GM21526 (cell line): ENCODE results near the gene MED28.
"Not testable (repeated sequence)": the region's sequence is repeated elsewhere in the genome, so short reads cannot be mapped to it uniquely, and the experiment has no call there.

Experiments
- ATAC-seq: cut with Tn5 transposase; IDR thresholded peaks from one replicate; pipeline ENCODE4 v1.9.1; 2021; ENCODE audit warnings: moderate library complexity; ENCODE audit not compliant: unreplicated experiment, low FRiP score

MED28 gene

DNA sequence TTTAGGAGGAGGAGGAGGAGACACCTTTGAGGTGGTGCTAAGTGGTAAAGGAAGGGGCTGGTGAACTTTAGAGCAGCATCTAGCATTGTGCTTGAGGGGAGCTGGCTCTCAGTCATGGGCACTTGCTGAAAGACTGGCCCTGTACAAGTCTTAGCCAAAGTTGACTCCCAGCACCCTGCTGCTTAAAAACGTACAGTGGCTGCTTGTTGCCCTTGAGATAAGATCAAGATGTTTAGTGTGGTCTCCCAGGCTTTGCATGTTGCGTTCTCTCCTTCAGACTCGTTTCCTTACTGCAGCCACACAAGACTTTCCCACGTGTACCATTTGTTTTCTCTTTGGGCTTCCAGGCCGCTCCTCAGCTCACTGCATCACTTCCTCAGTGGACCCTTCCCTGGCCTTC is 1.8 kb downstream of the MED28 start:
- ATAC-seq, result no peak

DNA sequence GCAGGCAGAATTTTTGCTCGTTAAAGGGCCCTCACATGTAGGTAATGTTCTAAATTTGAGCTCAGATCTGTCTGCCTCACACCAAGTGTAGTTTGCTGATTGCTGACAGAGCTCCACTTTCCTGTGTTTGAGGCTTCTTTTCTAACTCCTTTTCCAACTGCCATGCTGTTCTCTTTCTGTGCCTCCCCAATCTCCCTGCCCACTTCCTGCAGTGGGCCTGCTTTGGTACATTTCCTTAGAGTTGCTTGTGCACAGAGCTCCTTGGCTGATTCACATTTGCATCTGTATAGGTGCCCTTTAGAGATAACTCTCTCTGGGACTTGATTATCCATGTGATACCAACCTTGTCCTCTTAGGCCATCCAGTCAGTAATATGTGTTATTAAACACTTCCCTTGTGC is 4.5 kb downstream of the MED28 start:
- ATAC-seq, result no peak

DNA sequence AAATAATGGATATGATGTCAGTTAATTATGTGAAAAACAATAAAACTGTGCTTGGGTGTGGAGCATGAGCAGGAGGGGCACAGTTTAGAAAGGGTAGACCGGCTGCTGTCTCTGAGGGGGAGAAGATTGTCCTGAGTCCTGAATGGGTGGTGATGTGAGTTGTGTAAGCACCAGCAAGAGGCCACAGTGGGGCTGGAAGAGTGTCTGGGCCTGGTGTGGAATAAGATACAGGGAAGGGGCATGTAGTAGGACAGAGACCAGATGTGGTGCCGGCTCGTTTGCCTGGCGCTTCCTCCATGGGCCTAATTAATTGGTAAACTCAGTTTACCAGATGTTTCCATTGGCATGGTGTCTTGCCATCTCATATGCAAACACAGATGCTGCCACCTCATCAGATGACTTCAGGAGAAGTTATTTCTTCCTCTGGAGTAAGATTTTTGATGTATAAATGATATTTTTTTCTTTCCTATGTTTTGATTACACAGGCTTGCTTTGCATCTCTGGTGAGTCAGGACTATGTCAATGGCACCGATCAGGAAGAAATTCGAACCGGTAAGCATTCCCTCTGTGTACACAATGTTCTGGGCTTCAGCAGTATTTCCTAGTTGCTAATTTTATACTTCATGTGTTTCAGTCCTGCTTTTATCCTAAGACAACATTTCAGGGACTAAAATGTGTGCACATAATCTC is 5.1 kb downstream of the MED28 start:
- no peak for ATAC-seq

DNA sequence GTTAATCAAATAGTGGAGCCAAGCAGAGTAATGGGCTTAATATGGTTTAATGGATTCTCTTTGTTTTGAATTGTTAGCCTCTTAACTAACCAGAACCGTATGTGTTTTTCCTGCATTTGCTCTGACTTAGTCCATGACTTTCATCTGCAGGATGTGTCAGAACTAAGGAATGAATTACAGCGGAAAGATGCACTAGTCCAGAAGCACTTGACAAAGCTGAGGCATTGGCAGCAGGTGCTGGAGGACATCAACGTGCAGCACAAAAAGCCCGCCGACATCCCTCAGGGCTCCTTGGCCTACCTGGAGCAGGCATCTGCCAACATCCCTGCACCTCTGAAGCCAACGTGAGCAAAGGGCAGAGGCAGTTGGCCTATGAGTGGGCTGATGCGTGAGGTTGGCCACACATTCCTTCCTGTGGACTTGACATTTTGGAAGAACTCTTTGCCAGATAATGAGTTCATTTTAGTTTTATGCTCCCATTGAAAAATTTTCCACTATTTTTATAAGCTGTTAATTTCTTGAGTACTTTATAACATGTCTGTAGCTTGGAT is 9.1 kb downstream of the MED28 start:
- no peak for ATAC-seq

DNA sequence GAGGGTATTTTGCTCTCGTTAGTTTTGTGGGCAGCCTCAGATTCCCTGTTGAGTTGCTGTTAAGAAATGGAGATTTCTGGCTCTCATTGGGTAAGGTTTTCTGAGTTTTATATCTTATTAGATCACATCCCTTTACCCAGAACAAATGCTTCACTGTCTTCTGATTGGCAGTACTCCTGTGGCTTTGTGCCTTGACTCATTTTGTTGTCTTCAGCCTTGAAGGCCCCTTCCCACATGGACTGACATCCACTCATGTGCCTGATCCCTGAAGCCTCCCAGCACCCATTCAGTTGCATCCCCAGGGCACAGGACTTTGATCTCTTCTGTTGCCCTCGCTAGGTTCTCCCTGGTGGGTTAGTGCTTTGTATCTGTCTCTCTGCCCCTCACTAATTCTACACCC is 10.4 kb downstream of the MED28 start:
- no peak for ATAC-seq

DNA sequence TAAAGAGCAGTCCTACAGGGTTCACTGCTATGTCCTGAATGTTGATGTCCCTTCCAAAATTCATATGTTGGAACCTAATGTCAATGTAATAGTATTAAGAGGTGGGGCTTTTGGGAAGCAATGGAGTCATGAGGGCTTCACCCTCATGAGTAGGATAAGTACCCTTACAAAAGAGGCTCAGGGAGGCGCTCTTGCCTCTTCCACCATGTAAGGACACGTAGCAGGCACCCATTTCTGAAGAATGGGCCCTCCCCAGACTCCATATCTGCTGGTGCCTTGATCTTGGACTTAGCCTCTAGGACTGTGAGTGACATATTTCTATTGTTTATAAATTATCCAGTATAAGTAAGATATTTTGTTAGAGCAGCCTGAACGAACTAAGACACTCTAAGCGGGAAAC is 15.8 kb downstream of the MED28 start:
- ATAC-seq, result no peak

DNA sequence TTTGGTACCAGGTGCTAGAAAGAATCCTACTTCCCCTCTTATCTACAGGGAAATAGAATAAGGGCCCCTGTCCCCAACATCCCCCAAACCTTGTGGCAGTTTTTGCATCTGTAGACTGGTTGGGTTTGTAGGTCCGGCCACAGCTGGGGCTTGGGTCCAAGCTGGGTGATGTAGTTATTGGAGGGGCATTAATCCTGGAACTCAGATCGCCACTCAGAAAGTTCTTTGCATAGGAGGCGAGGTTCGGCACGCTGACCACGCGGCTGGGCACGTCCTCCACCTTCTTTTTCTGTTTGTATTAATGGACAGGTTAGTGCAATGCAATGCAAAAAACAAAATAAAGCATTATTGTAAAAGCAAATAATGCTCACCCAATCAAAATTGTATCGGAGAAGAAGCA is 19.2 kb downstream of the MED28 start:
- ATAC-seq, result no peak

DNA sequence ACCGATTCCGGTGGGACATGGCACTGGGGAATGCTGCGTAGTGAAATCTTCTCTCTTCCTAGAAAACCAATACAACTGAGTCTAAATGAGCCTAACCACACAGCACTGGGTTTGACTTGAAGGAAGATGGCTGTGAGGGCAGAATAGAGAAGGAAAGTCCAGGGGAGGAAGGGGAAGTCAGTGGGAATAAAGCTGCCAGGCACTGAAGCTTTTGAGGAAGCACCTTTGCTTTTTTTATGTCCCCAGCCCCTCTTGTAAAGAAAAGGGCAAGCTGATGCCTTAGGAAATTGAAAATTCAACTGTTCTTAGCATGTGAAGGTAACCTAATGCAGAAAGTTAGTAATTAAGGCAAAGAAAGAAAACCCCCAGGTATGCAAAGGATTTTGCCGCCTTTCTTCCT is 20.6 kb downstream of the MED28 start:
- ATAC-seq, result no peak

DNA sequence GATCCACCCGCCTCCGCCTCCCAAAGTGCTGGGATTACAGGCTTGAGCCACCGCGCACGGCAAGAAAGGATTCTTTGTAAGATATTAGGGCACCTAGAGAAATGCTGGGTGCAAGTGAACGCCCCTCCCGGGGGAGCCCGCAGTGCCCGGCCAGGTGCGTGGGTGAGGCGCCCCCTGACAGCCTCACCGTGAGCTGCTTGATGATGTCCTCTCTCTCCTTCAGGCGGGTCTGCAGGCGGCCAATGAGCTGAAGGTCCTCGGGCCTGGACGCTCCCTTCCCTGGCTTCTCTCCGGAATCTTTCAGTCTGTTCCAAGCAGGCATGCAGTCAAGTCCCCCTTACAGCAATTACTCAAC is 21.9 kb downstream of the MED28 start:
- ATAC-seq, result no peak

DNA sequence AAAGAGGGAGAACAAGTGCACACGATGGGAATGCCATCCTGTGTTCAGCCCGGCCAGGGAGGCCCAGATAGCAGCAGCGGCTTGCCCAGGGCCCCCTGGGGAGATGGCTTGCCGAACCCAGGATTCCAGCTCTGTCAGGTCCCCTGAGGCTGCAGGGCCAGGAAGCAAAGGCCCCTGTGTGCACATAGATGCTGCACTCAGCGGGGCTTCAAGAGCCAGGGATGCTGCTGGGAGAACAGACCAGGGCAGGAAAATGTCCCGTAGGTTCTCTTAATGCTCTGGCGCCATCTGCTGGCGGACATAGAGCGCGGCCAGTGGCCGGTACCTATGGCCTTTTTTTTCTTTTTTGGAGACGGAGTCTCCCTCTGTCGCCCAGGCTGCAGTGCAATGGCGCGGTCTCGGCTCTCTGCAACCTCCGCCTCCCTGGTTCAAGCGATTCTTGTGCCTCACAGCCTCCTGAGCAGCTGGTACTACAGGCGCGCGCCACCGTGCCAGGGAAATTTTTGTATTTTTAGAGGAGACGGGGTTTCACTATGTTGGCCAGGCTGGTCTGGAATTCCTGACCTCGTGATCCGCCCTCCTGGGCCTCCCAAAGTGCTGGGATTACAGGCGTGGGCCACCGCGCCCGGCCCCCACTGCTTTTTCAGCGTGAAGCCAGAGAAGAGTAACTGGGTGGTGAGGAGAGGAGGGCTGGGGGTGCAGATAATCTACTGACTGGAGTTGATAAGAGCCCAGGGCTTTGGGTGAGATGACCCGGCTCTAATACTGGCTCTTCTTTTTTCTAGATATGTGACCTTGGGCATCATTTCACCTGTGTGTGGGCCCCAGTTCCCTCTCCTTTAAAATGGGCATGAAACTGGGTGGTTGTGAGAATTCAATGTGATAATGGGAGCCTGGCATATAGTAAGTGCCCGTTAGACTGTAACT is 22.5 kb downstream of the MED28 start:
- ATAC-seq, result peak; percentile 89

DNA sequence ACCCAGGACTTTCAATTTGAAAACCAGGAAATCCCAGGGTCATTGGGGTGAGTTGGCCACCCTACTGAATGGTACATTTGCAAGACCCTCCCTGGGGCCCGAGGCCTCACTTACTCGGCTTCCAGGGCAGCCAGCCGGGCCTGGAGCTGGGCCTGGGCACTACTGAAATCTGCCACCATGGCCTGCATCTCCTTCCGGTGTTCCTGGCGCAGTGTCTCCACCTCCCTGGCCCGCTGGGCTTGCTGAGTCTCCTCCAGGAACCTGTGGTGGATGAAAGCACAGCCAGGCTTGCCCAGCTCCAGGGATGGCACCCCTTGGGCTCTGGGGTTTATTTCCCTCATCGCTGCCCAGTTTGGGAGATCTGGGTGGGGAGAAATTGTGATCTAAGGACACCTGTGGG is 24.7 kb downstream of the MED28 start:
- no peak for ATAC-seq

DNA sequence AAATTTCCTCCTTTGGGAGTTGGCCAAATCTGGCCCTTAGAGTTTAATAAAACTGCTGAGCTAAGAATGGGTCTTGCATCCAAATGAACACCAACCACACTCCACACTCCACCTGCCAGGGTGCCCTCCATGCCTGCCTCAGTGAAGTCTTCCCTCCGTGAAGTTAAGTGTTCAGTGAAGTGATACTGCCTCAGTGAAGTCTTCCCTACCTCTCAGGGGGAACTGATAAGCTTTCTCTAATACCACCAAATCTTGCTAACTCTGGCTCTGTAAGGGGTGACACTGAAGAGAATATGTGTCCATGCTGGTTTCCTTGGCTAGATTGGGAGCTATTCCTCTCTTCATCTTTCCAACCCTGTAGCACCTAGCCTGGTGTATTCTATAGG is 27.9 kb downstream of the MED28 start:
- ATAC-seq, result no peak

DNA sequence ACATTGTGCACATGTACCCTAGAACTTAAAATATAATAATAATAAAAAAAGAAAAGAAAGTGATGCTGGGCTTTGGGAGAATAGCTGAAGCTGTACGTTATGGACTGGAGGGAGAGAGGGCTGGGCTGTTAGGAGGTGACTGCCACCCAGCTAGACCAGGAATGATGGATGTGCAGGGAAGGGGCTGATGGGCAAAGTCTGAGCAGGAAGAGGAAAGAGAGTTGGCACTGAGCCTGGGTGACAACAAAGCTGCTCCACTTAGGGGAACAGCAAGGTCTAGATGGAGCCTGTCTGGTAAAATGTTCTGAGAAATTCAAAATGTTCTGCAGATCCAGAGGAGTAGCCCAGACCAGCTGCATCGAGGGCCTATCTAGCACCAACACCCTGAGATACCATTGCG is 32.3 kb downstream of the MED28 start:
- ATAC-seq, result no peak

DNA sequence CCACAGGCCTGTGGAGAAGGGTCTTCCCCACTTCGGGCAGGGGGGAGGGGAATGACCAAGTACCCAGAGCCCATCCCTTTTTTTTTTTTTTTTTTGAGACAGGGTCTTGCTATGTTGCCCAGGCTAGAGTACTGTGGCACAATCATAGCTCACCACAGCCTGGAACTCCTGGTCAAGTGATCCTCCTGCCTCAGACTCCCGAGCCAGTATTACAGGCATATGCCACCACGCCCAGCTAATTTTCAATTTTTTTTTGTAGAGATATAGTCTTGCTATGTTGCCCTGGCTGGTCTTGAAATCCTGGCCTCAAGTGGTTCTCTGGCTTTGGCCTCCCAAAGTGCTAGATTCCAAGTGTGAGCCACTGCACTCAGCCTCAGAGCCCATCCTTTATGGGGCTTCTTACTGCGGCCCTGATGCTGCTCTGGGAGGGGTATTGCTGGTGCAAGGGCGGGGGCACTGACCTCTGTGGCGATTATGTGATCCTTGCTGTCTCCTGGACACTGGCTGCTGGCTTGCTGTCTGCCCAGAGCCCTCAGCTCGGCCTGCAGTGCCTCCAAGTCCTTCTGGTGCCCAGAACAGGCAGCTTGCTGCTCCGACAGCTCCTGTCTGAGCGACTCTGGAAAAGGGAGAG is 32.9 kb downstream of the MED28 start:
- ATAC-seq, result no peak

DNA sequence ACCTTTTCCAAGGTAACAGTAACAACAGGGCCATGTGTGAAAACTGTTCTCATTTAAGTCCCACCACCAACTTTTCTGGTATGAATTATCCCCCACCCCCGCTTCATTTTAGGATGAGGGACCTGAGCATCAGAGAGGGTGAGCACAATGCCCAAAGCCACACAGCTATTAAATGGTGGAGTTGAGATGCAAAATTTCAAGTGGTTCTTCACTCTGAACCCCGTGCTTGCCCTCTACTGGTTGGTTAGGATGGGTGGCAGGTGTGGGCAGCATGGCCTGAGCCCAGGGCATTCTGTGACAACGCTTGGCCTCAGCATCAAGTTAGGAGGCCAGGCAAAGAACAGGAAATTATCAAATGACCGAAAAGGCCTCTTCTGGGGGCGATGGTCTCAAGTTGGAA is 33.5 kb downstream of the MED28 start:
- ATAC-seq, result no peak

DNA sequence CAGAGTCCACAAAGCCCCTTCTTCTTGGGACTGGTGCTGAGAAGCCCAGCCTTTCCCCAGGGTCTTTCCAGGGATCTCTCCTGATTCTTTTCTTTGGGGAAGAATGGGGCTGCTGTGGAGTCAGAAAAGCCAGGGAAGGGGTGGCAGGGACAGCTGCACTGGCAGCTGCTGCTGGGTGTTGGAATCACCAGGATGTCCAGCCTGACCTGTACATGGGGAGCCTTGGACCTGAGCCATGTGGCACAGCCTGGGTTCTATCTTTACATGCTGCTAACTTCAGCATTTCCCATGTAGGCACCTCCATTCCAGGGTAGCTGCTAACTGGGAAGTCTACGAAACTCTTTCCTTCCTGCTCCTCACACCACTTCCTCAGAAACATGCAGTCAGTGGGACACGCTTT is 36.0 kb downstream of the MED28 start:
- no peak for ATAC-seq

DNA sequence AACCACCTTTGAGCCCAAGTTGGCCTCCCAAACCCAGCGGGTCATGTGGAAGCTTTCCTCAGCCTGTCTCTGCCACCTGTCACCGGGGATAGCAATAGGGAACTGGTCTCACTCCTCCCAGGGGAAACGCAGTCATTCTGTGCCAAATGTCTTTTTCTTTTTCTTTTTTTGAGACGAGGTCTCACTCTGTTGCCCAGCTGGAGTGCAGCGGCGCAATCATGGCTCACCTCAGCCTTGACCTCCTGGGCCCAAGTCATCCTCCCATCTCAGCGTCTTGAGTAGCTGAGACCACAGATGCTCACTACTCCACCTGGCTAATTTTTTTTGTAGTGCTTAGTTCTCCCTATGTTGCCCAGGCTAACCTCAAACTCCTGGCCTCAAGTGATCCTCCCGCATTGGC is 40.3 kb downstream of the MED28 start:
- no peak for ATAC-seq

DNA sequence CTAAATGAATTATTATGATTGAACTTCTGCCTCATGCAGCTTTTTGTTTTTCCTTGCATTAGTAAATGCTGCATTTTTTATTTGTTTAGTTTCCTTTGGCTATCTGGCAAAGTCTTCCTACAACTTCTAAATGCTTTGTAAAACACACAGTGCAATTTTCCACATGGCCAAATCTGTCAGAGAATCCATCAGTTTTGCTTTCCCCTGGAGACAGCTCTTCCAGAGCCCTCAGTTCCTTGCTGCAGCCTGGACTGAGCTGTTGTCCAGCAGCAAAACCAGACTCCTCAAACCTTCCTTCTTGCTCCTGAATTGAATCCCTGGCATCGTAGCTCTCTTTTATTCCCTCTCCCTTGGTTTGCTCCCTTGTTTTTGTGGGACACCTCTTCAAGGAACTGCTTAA is 42.6 kb downstream of the MED28 start:
- ATAC-seq, result no peak

DNA sequence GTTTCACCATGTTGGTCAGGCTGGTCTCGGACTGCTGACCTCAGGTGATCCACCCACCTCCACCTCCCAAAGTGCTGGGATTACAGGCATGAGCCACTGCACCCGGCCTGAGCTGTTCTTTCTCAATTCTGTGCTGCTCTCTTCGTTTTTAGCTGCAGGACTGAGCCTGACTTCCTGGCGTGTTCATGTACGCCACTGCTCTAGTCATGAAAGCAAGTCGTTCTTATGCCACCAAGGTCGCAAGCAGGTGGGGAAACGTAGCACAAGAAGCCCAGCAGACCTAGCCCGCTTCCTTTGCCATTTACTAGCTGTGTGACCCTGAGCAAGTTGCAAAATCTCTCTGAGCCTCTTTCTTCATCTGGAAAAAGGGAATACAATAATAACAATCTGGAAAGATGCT is 43.4 kb downstream of the MED28 start:
- ATAC-seq, result no peak

DNA sequence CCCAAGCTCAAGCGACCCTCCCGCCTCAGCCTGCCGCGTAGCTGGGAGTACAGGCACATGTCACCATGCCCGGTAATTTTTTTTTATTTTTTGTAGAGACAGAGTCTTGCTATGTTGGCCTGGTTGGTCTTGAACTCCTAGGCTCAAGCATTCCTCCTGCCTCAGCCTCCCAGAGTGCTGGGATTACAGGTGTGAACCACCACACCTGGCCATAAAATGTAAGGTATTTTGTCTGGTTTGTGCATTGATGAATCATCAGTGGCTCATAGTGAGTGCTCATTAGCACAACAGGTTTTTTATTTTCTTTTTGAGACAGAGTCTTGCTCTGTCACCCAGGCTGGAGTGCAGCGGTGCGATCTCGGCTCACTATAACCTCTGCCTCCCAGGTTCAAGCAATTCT is 44.8 kb downstream of the MED28 start:
- ATAC-seq, result not testable (repeated sequence)

DNA sequence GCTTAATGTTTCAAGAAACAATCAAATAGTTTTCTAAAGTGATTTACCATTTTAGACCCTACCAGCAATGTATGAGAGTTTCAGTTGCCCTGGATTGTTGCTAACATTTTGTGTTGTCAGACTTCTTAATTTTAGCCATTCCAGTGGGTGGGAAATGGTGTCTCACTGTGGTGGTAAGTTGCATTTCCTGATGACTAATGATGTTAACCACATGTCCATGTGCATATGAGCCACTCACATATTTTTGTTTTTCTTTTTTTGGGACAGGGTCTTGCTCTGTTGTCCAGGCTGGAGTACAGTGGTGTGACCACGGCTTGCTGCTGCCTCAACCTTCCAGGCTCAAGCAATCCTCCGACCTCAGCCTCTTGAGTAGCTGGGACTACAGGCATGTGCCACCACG is 48.3 kb downstream of the MED28 start:
- ATAC-seq, result no peak
